ENCODE measurements around the gene FHIT. TPM values are rescaled to one million over a fixed set of nuclear protein-coding genes. Genes with fewer than 3 reads are reported as not detected.
"Not testable (repeated sequence)": the region's sequence is repeated elsewhere in the genome, so short reads cannot be mapped to it uniquely, and the experiment has no call there.

The FHIT gene
- total RNA-seq, 1 experiment from 2014 or later = not detected

DNA sequence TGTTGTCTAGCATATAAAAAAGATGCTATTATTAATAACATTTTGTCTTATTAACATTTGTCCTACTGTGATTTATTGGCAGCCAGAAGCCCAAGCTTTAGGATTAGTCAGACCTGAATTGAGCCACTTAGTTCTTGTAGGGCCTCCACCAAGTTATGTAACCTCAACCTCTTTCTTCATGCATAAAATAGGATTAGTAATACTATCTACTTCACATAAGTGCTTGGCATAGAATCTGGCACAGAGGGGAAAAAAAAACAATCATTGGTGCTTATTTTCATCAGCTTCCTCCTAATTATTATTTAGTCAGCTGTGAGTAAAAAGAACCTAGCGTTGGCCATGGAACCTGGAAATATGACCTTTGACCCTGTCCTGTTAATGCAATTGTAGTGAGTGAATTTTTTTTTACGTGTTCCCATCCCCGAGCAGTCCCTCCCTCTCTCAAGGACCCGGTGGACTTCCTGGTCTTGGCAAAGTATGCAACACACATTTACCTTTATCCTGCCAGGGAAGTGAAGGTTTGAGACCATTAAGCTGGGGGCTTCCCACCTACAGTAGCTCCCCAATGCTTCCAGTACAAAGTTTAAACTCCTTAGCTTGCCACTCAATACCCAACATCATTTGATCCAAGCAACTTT lies 136.8 kb downstream of the FHIT start:
- DNase-seq (ENCODE audit: low read depth) = no peak

DNA sequence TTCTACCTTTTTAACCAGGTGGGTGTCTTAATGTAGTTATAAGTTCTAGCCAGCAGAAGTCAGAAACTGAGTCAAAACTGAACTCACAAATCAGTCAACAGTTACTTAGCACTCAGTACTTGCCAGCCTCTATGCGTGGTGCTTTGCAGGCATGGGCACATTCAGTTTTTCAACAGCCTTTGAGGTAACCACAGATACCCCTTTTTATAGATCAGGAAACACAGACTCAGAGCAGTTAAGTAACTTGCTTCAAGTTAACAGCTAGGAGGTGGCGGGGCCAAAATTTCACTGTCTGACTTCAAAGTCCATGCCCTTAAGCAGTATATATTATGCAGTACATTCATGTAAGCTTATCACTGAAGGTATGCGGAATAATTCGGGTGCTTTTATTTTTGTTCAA lies 139.4 kb downstream of the FHIT start:
- no peak for DNase-seq (ENCODE audit: low read depth)

DNA sequence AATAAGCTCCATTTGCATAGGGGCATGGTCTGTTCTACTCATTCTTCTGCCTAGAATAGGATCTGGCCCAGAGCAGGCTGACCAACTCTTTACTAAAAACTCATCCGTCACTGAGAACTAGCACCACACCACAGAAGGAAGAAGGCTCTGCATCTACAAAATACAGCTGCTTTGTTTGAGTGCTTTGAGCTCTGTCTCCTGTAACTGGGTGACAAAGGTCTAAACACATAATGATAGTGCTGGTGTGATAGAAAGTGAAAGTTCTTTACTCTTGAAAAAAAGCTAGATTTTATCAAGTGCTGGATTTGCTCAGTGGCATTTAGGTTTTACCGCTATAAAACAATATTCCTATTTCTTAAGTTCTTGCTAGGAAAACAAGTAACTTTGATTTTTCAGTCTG lies 140.7 kb downstream of the FHIT start:
- no peak for DNase-seq (ENCODE audit: low read depth)

DNA sequence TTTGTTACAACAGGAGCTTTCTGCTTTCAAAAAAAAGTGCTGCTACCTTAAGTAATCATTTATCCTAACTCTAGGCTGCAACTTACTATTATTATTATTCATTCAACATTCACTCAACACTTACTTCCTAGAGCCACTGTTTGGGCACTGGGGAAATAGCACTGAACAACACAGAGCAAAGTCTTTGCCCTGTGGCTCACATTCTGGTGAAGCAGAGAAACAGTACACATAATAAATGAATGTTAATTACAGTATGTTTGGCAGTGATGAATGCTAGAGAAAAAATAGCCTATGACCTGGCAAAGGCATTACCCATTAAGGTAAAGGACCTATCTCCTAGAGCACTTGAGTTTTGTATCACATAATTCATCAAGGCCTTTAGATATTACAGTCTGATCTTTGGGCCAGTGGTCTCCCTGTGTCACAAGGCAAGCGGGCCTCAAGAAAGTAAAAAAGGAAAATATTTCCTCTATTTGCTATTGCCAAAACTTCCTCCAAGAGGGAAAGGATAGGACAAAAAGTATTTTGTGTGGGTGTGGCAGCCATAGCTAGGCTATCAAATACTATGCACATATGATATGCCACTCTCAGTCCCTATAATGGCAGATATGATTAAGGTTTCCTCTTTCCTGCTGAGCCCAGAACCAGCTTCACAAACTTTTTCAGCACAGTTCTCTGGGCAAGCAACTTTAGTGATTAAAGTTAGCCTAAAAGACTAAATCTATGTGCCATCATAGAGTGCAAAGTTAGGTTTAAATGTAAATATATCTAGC lies 142.8 kb downstream of the FHIT start:
- no peak for DNase-seq (ENCODE audit: low read depth)

DNA sequence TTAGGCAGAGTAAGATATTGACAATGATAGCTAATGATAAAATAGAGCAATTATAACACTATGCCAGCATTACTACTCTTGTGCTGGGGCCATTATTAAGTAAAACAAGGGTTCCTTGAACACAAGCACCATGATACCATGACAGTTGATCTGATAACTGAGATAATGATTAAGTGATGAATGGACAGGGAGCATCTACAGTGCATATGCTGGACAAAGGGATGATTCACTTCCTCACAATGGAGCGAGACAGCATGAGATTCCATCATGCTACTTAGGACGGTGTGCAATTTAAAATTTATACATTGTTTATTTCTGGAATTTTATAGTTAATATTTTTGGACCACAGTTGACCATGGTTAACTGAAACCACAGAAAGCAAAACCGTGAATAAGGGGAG lies 156.6 kb downstream of the FHIT start:
- no peak for DNase-seq (ENCODE audit: low read depth)

DNA sequence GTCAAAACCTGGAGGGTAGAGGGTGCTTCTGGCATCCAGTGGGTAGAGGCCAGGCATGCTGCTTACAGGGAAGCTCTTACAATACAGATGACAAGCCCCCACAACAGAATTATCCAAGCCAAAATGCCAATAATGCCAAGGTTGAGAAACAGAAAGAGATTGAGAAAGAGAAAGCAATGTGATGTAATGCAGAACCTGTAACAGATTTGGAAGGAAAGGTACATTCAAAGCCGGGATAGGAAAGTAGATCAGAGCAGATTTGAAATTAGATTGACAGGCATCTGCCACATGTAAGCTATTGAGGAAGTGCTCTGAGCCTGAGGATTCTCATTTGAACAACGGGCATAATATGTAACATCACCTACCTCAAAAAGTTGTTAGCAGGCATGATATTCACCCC lies 157.9 kb downstream of the FHIT start:
- DNase-seq (ENCODE audit: low read depth) = no peak

DNA sequence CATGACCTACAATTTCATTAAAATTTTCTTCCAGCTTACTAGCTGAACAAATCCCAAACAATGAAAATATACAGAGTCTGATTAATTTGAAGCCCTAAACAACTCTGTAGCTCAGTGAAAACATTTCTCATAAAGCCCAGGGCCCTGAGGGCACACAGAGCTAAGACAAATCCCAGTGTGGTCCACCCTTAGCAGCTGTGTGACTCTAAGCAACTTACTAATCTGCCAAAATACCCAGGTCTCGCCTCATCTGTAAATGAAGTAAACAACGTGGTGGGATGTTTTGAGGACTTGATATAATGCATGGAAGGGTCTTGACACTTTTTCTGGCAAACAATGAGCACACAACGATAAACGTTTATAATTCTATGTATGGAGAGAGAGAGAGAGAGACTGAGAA lies 158.4 kb downstream of the FHIT start:
- DNase-seq (ENCODE audit: low read depth) = no peak

DNA sequence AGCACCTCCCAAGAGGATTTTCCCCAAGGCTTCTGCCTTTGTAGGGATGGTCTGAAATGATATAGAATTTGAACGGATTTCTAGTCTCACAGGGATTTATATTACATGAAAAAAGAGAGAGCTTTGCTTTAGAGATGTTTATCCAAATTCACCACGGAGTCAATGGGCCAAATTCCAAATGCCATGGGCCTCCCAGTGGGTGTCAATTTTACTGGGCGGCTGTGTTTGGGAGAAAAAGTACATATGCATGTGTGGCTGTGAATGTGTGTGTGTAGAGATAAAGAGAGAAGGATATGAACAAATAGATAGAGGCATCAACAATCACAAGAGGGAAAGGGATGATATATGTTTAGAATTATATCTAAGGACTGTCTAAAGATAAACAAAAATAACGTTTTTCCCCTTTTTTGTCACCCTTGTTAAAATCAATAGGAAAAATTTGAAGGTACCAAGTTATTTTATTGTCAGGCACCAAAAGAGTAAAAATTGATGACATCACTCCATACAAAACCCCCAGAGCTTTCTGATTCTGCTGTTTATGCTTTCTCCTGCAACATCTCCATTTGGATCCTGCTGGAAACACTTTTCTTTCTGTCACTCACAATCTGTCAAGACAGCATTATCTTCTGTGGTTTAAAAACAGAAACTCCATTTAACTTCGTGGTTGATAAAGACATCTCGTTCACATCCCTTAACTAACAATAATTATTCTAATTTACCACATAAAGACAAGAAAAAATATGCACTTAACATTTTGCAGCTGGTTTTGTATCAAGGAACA lies 160.7 kb downstream of the FHIT start:
- DNase-seq (ENCODE audit: low read depth) = no peak

DNA sequence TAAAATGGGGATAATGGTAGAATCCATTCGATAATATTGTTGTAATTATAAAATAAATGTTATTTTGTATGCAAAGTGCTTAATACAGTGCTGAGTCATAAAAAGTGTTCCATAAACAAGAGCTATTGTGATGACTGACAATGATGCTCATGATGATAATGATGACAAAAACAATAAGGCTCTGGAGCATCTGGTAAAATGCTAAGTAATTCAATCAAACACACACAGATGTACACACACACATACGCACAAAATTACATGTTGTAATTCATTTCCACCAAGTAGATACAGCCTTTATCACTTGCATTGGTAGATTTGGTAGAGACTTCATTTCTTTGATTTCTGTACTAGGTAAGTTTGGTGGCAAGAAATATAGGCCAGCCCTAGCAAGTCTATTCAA lies 163.8 kb downstream of the FHIT start:
- no peak for DNase-seq (ENCODE audit: low read depth)

DNA sequence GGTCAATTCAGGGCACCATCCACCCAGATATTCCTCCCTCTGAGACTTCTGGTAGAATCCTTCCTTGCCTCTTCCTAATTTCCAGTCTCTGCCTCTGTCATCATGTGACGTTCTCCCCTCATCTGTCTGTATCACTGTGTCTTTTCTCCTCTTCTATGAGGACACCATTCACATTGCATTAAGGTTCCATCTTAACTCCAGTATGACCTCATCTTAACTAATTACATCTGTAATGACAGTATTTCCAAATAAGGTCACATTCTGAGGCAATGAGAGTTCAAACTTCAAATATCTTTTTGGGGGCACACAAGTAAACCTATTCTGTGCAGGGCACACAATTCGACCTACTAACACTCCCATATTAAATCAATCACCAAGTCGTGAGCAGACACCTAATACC lies 169.7 kb downstream of the FHIT start:
- DNase-seq (ENCODE audit: low read depth) = no peak

DNA sequence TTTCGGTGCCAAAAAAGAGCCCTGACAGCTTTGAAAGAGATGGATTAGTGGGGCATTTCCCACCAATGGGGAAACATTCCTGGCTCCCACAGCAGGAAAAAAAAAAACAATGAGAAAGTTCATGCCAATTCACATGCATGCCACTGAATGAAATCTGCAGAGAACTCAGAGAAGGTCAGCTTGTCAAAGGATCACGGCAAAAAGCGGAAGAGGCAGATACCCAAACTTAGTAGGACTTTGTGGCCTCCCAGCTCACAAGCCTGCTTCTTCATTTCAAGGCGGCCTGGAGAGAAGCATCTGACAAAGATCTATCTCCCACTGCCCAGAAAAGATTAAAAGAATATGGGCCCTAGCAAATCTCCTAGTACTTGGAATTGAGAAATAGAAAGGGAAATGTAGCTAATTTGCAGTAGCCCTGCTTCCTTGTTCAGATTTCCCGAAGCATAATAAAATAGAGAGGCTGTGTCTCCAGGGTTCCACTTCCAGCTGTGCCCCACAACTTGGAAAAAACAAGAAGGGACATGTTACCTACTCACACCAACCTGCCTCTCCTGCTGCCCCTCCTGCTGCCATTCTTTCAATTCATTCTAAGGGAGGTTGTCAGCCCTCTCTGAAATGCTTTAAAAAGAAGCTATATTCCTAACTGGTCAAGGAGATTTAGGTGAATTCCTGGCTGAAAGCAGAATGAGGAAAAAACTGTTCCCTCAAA lies 170.4 kb downstream of the FHIT start:
- no peak for DNase-seq (ENCODE audit: low read depth)

DNA sequence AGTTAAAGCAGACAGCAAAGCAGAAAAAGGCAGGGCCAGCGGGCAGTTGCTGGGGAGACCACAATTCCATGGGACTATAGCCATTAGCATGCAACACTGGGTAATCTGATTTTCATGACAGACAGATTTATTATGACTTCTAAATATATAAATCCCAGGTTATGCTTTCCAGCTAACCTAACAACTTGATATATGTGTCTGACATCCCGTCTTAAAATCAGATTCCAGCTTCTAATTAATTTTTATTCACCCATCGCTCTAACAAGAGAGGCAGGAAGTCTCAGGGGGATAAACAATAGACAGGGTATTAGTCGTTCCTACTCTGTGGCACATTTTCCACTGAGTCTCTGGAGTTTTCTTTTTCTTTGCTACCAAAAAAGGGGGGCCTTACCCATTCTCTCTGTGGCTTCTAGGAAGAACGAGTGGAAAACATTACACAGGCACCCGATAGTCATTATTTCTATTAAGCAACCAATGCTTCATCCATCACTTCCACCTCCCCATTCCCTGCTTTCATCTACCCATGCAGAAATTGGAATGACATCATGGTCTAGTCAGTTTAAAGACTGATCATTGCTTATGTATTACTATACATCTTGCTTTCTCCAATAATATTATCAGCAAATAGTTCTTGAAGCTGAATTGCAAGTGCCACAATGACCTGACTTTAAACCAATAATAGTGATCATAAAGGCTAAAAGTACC lies 173.1 kb downstream of the FHIT start:
- DNase-seq (ENCODE audit: low read depth) = no peak

DNA sequence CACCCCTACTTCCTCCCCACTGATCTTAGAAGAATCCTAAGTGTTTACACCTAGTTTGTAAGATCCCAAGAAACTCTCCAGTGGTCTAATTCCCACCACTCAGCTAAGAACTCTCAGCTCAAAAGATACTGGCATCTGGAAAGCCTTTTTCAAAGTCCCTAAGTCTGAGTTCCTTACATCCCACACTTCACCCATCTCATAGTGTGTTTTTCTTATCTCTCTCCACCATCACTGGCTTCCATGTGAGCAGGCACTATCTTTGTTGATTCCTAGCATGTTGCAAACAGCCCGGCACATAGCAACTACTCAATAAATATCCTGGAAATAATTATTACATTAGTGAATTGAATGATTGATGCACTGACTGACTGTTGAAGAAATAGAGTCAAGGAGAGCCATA lies 173.7 kb downstream of the FHIT start:
- no peak for DNase-seq (ENCODE audit: low read depth)

DNA sequence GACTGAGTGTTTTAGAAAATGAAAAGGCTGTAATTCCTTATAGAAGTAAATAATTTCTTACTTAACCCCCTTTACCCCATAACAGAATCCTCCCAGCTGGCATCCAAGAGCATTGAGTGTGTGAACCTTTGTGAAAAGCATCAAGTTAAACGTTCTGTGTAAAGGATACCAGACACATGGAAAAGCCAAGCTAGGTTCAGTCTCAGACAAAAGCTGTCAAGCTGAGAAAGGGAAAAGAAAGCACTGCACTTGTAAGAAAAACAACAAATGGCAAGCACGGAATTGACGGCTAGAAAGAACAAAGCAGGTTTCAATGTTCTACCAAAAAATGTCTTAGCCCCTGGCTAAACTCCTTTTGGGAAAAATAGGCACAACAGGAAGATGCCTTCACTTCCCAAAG lies 176.5 kb downstream of the FHIT start:
- no peak for DNase-seq (ENCODE audit: low read depth)

DNA sequence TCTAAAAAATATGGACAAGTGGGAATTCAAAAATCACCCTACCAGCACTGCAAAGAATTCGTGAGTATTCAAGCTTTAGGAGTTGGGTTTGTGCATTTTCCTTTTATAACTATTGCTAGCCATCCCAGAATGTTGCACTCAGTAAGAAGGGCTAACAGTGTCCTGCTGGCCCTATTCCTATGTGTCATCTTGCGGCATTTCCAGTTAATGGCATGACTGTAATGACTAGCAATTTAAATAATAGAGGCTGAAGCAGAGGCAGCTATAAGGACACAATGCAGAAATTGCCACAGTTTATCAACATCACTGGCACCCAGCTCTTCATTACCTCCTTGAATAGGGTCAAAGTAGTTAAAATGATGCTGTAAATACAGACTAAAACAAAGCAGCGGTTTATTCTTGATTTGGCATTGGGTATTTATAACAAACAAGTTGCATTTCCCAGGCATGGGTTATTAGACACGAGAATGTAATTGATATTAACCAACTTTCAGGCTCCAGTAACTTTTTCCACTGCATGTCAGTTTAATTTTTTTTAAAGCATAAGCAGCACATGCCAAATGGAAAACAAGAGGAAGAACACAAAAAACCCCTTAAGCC lies 177.6 kb downstream of the FHIT start:
- no peak for DNase-seq (ENCODE audit: low read depth)

DNA sequence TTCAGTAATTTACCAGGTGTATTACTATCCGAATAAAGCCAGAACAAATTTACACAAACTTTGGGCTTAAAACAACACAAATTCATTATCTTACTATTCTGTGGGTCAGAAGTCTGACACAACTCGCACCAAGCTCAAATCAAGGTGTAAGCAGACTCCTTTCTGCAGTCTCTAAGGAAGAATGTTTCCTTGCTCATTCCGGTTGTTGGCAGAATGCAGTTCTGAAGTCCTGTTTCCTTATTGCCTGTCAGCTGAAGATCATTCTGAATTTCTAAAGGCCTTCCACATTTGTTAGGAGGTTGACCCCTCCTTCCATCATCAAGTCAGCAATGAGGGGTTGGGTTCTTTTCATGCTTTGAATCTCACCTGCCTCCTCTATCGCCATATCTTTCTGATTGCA lies 183.2 kb downstream of the FHIT start:
- DNase-seq (ENCODE audit: low read depth) = no peak

DNA sequence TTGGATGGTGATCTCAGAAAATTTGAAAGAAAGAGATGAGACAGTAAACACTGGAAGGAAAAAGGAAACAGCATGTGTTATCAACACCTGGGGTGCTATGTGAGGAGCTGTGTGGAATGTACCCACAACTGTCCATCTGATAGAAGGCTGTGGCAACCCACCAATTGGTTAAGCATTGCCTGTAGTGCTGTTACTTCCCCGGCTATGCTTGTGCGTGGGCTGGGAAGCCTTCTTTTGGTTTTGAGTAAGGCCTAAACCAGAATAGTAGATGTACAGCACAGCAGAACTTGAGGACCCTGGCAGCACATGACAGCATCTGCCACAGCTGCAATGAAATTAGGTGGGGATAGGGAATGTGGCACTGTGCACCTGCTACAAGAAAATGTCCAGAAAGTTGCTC lies 184.5 kb downstream of the FHIT start:
- no peak for DNase-seq (ENCODE audit: low read depth)

DNA sequence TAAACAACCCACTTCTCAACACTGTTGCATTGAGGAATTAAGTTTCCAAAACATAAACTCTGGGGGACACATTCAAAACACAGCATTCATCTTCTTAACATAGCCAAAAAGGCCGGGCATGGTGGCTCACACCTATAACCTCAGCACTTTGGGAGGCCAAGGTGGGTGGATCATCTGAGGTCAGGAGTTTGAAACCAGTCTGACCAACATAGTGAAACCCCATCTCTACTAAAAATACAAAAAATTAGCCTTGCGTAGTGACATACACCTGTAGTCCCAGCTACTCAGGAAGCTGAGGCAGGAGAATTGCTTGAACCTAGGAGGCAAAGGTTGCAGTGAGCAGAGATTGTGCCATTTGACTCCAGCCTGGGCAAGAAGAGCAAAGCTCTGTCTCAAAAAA lies 185.0 kb downstream of the FHIT start:
- DNase-seq (ENCODE audit: low read depth) = not testable (repeated sequence)

DNA sequence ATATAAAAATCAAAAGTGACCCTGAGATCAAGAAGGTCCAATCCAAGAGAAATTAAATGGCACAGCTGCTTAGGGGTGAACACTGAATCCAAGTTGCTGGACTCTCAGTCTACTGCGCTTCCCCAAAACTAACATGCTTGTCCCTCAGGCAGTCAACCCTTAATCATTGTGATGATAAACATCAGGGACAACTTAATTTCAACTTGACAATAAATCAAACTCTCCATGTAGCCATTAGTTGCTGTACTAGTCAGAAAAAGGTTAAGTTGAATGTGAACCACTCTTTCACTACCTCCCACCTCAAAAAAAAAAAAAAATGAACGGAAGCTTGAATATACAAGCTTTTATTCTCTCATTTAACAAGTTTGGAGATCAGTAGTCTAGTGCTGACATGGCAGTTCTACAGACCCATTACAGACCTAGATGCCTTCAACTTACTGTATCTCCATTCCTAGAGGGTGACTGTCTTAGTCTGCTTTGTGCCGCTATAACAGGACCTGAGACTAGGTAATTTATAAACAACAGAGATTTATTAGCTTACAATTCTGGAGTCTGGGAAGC lies 185.7 kb downstream of the FHIT start:
- DNase-seq (ENCODE audit: low read depth) = no peak

DNA sequence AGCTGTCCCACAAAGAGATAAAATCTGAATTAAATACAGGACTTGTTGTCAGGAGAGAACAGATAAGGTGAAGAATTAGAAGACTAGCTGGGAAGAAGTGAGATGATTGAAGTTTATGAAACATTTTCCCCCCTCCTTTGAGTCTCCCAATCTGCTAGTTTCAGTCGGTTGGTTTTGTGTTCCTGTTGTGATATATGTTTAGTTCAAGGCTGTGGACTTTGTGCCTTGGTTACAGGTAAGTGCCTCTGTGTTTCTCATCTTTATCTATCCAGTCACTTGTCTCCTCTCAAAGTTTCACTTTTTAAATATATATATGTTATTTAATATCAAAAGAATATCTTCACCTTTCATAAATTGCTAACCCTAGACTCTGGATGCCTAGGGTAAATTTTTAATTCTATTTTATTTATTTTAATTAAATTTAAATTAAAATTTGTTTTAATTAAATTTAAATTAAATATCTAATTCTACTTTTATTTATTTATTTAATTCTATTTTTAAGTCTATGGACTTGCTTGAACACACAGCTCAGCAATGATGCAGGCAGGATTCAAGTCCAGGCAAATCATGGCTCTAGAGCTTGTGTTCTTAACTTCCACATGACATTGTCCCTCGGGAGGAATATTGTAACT lies 190.0 kb downstream of the FHIT start:
- DNase-seq (ENCODE audit: low read depth) = no peak
